Measurements from ENCODE around the gene ABCC4. TPM values are rescaled to one million over a fixed set of nuclear protein-coding genes. Genes with fewer than 3 reads are reported as not detected.
A peak's percentile ranks its signal among the peaks of the same experiment; 100 is the strongest.

Gene ABCC4
- total and polyA plus RNA-seq, 9 of the 15 experiments (the other 6 are each of a cell fraction or from before 2014, with no cell fraction given): 9.4 to 46.1 (median 25.4) TPM

DNA sequence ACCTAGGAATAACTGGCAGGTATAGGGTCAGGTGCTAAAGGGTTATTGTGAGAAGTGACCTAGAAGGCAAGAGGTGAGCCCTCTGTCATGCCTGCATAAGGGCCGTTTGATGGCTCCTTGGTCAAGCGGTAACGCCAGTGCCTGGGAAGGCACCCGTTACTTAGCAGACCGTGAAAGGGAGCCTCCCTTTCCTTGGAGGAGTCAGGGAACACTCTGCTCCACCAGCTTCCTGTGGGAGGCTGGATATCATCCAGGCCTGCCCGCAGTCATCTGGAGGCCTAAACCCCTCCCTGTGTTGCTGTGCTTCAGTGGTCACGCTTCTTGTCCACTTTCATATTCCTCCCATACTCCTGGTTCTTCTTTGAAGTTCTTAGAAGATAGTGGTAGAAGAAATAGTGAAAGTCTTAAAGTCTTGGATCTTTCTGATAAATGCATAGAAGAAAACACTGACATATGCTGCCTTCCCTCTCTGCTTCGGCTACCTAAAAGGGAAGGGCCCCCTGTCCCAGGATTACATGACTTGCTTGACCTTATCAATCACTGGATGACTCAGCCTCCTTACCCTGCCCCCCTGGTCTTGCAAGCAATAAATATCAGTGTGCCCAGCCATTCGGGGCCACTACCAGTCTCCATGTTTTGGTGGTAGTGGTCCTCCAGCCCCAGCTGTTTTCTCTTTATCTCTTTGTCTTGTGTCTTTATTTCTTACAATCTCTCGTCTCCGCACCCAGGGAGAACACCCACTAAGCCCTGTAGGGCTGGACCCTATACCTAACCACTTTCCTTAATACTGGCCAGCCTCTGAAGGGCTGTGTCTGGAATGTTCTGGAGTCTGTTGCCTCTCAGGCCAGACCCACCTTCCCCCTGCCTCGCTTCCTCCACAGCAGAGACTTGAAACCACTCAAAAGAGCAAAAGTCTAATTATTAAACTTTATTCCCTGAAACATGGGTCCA, 16.1 kb upstream of the ABCC4 start (continued):
- no peak for TF ChIP-seq CAMTA2 (CRISPR knock-in tag; conservative IDR thresholded peaks at IDR 0.05)
- no peak for TF ChIP-seq MCM5 (IDR thresholded peaks at IDR 0.05; ENCODE audit: low read depth)
- no peak for TF ChIP-seq RHOXF2B (CRISPR knock-in tag; conservative IDR thresholded peaks at IDR 0.05)
- TF ChIP-seq, protein P1, sequence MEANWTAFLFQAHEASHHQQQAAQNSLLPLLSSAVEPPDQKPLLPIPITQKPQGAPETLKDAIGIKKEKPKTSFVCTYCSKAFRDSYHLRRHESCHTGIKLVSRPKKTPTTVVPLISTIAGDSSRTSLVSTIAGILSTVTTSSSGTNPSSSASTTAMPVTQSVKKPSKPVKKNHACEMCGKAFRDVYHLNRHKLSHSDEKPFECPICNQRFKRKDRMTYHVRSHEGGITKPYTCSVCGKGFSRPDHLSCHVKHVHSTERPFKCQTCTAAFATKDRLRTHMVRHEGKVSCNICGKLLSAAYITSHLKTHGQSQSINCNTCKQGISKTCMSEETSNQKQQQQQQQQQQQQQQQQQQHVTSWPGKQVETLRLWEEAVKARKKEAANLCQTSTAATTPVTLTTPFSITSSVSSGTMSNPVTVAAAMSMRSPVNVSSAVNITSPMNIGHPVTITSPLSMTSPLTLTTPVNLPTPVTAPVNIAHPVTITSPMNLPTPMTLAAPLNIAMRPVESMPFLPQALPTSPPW (CRISPR knock-in tag; IDR thresholded peaks at IDR 0.05): peak; percentile 49
- TF ChIP-seq SNRNP70 (optimal IDR thresholded peaks at IDR 0.05; ENCODE audit: low read depth, low read length): no peak
- TF ChIP-seq ATF7 (IDR thresholded peaks at IDR 0.05): 0 out of 2 replicates have a peak, but pooled peaks have one; percentile 17
- TF ChIP-seq KDM1A (IDR thresholded peaks at IDR 0.05): no peak
- TF ChIP-seq, protein P2, sequence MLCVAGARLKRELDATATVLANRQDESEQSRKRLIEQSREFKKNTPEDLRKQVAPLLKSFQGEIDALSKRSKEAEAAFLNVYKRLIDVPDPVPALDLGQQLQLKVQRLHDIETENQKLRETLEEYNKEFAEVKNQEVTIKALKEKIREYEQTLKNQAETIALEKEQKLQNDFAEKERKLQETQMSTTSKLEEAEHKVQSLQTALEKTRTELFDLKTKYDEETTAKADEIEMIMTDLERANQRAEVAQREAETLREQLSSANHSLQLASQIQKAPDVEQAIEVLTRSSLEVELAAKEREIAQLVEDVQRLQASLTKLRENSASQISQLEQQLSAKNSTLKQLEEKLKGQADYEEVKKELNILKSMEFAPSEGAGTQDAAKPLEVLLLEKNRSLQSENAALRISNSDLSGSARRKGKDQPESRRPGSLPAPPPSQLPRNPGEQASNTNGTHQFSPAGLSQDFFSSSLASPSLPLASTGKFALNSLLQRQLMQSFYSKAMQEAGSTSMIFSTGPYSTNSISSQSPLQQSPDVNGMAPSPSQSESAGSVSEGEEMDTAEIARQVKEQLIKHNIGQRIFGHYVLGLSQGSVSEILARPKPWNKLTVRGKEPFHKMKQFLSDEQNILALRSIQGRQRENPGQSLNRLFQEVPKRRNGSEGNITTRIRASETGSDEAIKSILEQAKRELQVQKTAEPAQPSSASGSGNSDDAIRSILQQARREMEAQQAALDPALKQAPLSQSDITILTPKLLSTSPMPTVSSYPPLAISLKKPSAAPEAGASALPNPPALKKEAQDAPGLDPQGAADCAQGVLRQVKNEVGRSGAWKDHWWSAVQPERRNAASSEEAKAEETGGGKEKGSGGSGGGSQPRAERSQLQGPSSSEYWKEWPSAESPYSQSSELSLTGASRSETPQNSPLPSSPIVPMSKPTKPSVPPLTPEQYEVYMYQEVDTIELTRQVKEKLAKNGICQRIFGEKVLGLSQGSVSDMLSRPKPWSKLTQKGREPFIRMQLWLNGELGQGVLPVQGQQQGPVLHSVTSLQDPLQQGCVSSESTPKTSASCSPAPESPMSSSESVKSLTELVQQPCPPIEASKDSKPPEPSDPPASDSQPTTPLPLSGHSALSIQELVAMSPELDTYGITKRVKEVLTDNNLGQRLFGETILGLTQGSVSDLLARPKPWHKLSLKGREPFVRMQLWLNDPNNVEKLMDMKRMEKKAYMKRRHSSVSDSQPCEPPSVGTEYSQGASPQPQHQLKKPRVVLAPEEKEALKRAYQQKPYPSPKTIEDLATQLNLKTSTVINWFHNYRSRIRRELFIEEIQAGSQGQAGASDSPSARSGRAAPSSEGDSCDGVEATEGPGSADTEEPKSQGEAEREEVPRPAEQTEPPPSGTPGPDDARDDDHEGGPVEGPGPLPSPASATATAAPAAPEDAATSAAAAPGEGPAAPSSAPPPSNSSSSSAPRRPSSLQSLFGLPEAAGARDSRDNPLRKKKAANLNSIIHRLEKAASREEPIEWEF (CRISPR knock-in tag; IDR thresholded peaks at IDR 0.05): 0 out of 2 replicates have a peak, but pooled peaks have one; percentile 52
- TF ChIP-seq, protein P3, sequence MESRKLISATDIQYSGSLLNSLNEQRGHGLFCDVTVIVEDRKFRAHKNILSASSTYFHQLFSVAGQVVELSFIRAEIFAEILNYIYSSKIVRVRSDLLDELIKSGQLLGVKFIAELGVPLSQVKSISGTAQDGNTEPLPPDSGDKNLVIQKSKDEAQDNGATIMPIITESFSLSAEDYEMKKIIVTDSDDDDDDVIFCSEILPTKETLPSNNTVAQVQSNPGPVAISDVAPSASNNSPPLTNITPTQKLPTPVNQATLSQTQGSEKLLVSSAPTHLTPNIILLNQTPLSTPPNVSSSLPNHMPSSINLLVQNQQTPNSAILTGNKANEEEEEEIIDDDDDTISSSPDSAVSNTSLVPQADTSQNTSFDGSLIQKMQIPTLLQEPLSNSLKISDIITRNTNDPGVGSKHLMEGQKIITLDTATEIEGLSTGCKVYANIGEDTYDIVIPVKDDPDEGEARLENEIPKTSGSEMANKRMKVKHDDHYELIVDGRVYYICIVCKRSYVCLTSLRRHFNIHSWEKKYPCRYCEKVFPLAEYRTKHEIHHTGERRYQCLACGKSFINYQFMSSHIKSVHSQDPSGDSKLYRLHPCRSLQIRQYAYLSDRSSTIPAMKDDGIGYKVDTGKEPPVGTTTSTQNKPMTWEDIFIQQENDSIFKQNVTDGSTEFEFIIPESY (CRISPR knock-in tag; IDR thresholded peaks at IDR 0.05): no peak
- TF ChIP-seq FOXA1 (IDR thresholded peaks at IDR 0.05; ENCODE audit: borderline replicate concordance): no peak
- TF ChIP-seq CEBPB (tag; IDR thresholded peaks at IDR 0.05): no peak
- TF ChIP-seq MEIS2 (IDR thresholded peaks at IDR 0.05; ENCODE audit: partially characterized antibody): peak; percentile 35
- TF ChIP-seq EHMT2 (IDR thresholded peaks at IDR 0.05): no peak
- TF ChIP-seq NFIC (IDR thresholded peaks at IDR 0.05): peak; percentile 29; the same call in 1 of the 2 replicates
- TF ChIP-seq, protein P4, sequence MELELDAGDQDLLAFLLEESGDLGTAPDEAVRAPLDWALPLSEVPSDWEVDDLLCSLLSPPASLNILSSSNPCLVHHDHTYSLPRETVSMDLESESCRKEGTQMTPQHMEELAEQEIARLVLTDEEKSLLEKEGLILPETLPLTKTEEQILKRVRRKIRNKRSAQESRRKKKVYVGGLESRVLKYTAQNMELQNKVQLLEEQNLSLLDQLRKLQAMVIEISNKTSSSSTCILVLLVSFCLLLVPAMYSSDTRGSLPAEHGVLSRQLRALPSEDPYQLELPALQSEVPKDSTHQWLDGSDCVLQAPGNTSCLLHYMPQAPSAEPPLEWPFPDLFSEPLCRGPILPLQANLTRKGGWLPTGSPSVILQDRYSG (tag; conservative IDR thresholded peaks at IDR 0.05; ENCODE audit: low read depth): no peak
- TF ChIP-seq, protein P5, sequence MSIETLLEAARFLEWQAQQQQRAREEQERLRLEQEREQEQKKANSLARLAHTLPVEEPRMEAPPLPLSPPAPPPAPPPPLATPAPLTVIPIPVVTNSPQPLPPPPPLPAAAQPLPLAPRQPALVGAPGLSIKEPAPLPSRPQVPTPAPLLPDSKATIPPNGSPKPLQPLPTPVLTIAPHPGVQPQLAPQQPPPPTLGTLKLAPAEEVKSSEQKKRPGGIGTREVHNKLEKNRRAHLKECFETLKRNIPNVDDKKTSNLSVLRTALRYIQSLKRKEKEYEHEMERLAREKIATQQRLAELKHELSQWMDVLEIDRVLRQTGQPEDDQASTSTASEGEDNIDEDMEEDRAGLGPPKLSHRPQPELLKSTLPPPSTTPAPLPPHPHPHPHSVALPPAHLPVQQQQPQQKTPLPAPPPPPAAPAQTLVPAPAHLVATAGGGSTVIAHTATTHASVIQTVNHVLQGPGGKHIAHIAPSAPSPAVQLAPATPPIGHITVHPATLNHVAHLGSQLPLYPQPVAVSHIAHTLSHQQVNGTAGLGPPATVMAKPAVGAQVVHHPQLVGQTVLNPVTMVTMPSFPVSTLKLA (conservative IDR thresholded peaks at IDR 0.05): 0 out of 4 replicates have a peak, but pooled peaks of 1 of the 2 experiments have one; percentile 31

Measured in K562 (cell line).